Measurements from ENCODE around the gene ZYX.

ZYX gene

DNA sequence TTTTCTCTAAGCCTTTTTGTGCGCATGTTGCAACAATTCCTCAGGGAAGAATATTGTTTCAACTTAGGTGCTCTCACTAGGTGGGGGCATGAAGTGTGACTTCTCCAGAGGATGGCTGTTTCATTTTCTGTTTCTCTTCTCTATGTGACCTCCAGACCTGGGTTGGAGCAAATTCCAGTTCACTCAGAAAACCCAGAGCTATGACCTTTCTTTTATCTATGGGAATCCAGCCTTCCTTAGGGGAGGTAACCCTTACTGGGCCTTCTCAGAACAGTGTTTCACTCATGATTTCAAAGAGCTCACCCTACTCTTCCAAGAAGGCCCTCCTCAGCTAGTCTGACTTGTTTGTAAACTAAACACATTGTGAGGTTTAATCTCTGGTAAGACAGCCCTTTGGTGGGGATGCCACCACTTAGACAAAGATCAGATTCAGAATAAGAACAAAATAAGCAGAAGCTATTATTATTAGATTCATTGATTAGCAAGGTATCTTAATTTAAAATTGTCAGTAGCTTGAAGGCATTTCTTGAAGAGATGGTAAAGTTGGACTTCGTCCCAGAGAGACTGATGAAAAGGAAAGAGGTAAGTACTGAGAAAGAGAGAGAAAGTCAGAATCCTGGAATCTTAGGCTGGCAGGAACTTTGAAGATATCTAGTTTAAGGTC is 45.5 kb downstream of the ZYX start:
- no peak for DNase-seq

GRCh38 chr7:143429770-143430698 is 48.9 kb downstream of the ZYX start:
- no peak for DNase-seq

- DNase-seq = no peak
These were observed 50.0 kb downstream of the ZYX start for GRCh38 chr7:143431109-143431508.

- DNase-seq = no peak
These were observed 52.6 kb downstream of the ZYX start for GRCh38 chr7:143433759-143434158.

DNA sequence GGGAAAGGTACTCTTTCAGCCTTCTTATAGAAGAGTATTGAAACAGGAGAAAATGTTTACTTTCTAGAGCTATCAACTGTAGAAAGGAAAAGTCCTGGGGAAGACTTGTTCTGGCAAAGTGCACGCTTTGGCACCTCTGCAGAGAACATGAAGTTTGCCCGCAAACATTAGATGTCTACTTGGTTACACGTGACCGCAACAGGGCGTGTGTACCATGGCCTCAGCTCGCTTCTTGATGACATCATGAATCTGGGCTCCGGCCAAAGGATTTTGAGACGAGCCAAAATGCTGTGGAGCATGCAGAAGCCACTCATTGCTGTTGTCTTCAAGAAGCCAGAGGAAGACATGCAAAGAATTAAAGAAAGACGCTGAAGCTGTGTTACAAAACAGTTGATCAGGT is 53.5 kb downstream of the ZYX start:
- no peak for DNase-seq

DNA sequence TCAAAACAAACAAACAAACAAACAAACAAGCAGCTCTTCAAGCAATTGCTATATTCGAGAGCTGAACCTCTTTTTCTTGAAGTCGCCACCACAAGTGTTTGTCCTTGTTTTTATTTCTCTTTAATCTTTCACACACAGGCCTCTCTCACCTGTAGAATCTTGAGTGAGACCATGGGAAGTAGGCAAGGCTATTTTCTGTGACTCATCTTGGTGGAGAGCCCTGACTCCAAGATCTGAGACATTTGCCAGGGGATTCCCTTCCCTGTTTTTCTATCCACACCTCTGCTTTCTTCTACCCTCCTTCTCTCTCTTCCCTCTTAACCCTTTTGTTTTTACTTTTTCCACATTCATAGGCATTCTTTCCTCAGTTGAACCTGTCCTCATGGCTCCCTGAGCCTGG is 54.1 kb downstream of the ZYX start:
- DNase-seq = no peak

GRCh38 chr7:143436325-143436946 is 55.3 kb downstream of the ZYX start:
- DNase-seq = no peak

- DNase-seq = no peak
These were observed 56.4 kb downstream of the ZYX start for GRCh38 chr7:143437578-143437977.

DNA sequence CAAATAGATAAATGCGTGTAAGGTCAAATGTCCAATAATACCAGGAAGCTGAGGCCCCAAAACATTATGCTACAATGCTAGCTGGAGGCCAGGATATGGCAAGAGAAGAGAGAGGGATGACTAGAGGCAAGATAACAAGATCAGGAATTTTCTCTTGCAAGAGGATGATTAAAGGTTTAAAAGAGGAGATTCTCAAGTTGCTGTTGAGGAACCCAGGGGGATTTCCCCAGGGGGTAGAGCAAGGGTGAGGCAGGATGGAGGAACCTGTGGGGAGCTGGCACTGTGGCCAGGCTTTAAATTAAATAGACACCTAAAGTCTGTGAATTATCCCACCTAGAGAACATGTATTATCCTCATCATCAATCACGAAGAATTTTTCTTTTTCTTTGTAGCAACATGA is 58.7 kb downstream of the ZYX start:
- no peak for DNase-seq

Measured in DMS 273 treated with DMSO at 0.1 percent for 48 hours (cell line).